Tibial nerve (tissue), 4 donors: ENCODE results near the gene SPINK1. TPM values are rescaled to one million over a fixed set of nuclear protein-coding genes. Genes with fewer than 3 reads are reported as not detected.
"Not testable (repeated sequence)": the region's sequence is repeated elsewhere in the genome, so short reads cannot be mapped to it uniquely, and the experiment has no call there.

Experiments
- DNase-seq, 2 donors: peaks; one replicate each; pipeline ENCODE4 v3.0.0-alpha.2; 2019; ENCODE audit warnings: low spot score in 2 of 2
- H3K27ac ChIP-seq, 4 donors: fragments of 200-600 bp; sonication (generic) in 3 of 4; one replicate each; pipeline ENCODE4 v1.5.1; 2017 to 2019; ENCODE audit warnings: mild to moderate bottlenecking in 1 of 4
- H3K27me3 ChIP-seq, 2 donors: fragments of 200-600 bp; sonication (generic) in 1 of 2; one replicate each; pipeline versions ENCODE4 v1.5.1 to v1.6.0; 2017 to 2019
- H3K36me3 ChIP-seq, 3 donors: fragments of 200-600 bp; sonication (generic); one replicate each; pipeline ENCODE4 v1.5.1; 2018 to 2019
- H3K4me1 ChIP-seq, 4 donors: fragments of 200-600 bp; sonication (generic) in 3 of 4; one replicate each; pipeline ENCODE4 v1.5.1; 2017 to 2019
- H3K4me3 ChIP-seq, 4 donors: fragments of 200-600 bp; sonication (generic) in 3 of 4; one replicate each; pipeline ENCODE4 v1.5.1; 2017 to 2019; ENCODE audit warnings: mild to moderate bottlenecking in 1 of 4, moderate library complexity in 1 of 4
- H3K9me3 ChIP-seq, 4 donors: fragments of 200-600 bp; sonication (generic) in 3 of 4; one replicate each; pipeline ENCODE4 v1.5.1; 2017 to 2019
- CTCF ChIP-seq, 5 experiments: fragments of 200-600 bp in 3 of 5; fragments of 450-650 bp in 2 of 5; sonication (generic) in 3 of 5; IDR thresholded peaks; one replicate each; pipeline ENCODE4 v1.5.1; 2016 to 2019; ENCODE audit warnings: antibody characterized with exemption in 5 of 5, mild to moderate bottlenecking in 3 of 5, moderate library complexity in 2 of 5
- EP300 ChIP-seq, 2 donors: sonication (generic); formaldehyde crosslinking; IDR thresholded peaks; one replicate each; pipeline ENCODE4 v1.6.1; 2017; ENCODE audit warnings: antibody characterized with exemption in 2 of 2, mild to moderate bottlenecking in 1 of 2
- POLR2A ChIP-seq, 2 donors: fragments of 450-650 bp; IDR thresholded peaks; one replicate each; pipeline ENCODE4 v1.6.1; 2017; ENCODE audit warnings: antibody characterized with exemption in 2 of 2, mild to moderate bottlenecking in 2 of 2, moderate library complexity in 2 of 2
- WGBS, 2 donors: methylation state at CpG; one replicate each; pipeline ENCODE4 v1.1.5; 2018; 5-methylcytosine and 5-hydroxymethylcytosine counted together
- total RNA-seq, 4 donors: library from RNA; depleted of rRNA; stranded (reverse); fragments of >200 nt; gene quantifications; one replicate each; pipeline ENCODE4 v1.1.0, GENCODE V29; 2016

SPINK1 gene
- total RNA-seq, 4 donors from 2014 or later = 0.44 to 10.2 TPM; not detected in 2

- Histone ChIP-seq H3K9me3 (no peaks in the 10 kb centered on the region), H3K4me3 (no peak overlapping the region), H3K27me3 (no peaks in the 10 kb centered on the region), H3K4me1 (peaks cover 0 to 12% (median 4%) of the 10 kb centered on the region in 4 donors), H3K27ac (no peak overlapping the region), H3K36me3 (no peaks in the 10 kb centered on the region)
- DNase-seq = no peak
- 61 to 67% methylated on average over 6 of the region's 6 CpGs for WGBS, 2 donors
- TF ChIP-seq POLR2A (IDR thresholded peaks at IDR 0.05) (no peak), EP300 (IDR thresholded peaks at IDR 0.05) (peak; percentile 31 to 79)
These were observed 26.4 kb downstream of the SPINK1 start for GRCh38 chr5:147805030-147805454.

- Histone ChIP-seq H3K27ac (no peak overlapping the region), H3K4me3 (no peak overlapping the region), H3K4me1 (peaks cover 0 to 12% (median 4%) of the 10 kb centered on the region in 4 donors), H3K27me3 (no peaks in the 10 kb centered on the region), H3K9me3 (no peaks in the 10 kb centered on the region), H3K36me3 (no peaks in the 10 kb centered on the region)
- no peak for DNase-seq
- 18 to 24% methylated on average over 3 of the region's 3 CpGs for WGBS, 2 donors
- no peak for TF ChIP-seq POLR2A (IDR thresholded peaks at IDR 0.05)
- no peak for TF ChIP-seq EP300 (IDR thresholded peaks at IDR 0.05)
- TF ChIP-seq CTCF (IDR thresholded peaks at IDR 0.05) = no peak
These were observed 27.1 kb downstream of the SPINK1 start for GRCh38 chr5:147804334-147804733.

GRCh38 chr5:147803926-147804325 lies 27.5 kb downstream of the SPINK1 start:
- no peak overlapping the region for H3K27ac ChIP-seq
- H3K9me3 ChIP-seq = no peaks in the 10 kb centered on the region
- TF ChIP-seq CTCF (IDR thresholded peaks at IDR 0.05) (no peak), EP300 (IDR thresholded peaks at IDR 0.05) (no peak), POLR2A (IDR thresholded peaks at IDR 0.05) (no peak)
- WGBS, 2 donors = 21 to 36% methylated on average over 1 of the region's 1 CpG
- no peak for DNase-seq
- peaks cover 0 to 12% (median 4%) of the 10 kb centered on the region in 4 donors for H3K4me1 ChIP-seq
- H3K27me3 ChIP-seq = no peaks in the 10 kb centered on the region
- no peaks in the 10 kb centered on the region for H3K36me3 ChIP-seq
- H3K4me3 ChIP-seq = no peak overlapping the region

GRCh38 chr5:147803161-147803560 lies 28.3 kb downstream of the SPINK1 start:
- H3K27me3 ChIP-seq, H3K4me3 ChIP-seq, H3K36me3 ChIP-seq, H3K9me3 ChIP-seq, DNase-seq, H3K27ac ChIP-seq: not testable (repeated sequence)
- 60 to 68% methylated on average over 3 of the region's 3 CpGs for WGBS, 2 donors
- peaks cover 0 to 12% (median 4%) of the 10 kb centered on the region in 4 donors for H3K4me1 ChIP-seq

- Histone ChIP-seq H3K27ac (no peak overlapping the region), H3K4me1 (peaks cover 0 to 12% (median 4%) of the 10 kb centered on the region in 4 donors), H3K9me3 (no peaks in the 10 kb centered on the region), H3K36me3 (no peaks in the 10 kb centered on the region), H3K4me3 (no peak overlapping the region), H3K27me3 (no peaks in the 10 kb centered on the region)
- WGBS, 2 donors = 86 to 93% methylated on average over 1 of the region's 1 CpG
- no peak for TF ChIP-seq POLR2A (IDR thresholded peaks at IDR 0.05)
- no peak for TF ChIP-seq CTCF (IDR thresholded peaks at IDR 0.05)
- no peak for TF ChIP-seq EP300 (IDR thresholded peaks at IDR 0.05)
- no peak for DNase-seq
These were observed 30.0 kb downstream of the SPINK1 start for GRCh38 chr5:147801461-147801860.

- Histone ChIP-seq H3K4me1 (peaks cover 0 to 12% (median 4%) of the 10 kb centered on the region in 4 donors), H3K4me3 (no peak overlapping the region), H3K36me3 (no peaks in the 10 kb centered on the region), H3K27ac (no peak overlapping the region), H3K9me3 (no peaks in the 10 kb centered on the region), H3K27me3 (no peaks in the 10 kb centered on the region)
- no peak for DNase-seq
- 86% methylated on average over 3 of the region's 3 CpGs for WGBS, 2 donors
- TF ChIP-seq EP300 (IDR thresholded peaks at IDR 0.05) (no peak), POLR2A (IDR thresholded peaks at IDR 0.05) (no peak), CTCF (IDR thresholded peaks at IDR 0.05) (no peak)
These were observed 31.0 kb downstream of the SPINK1 start for GRCh38 chr5:147800491-147800890.
